Smooth muscle cell (in vitro differentiated cells): ENCODE data around the gene EHD3. TPM values are rescaled to one million over a fixed set of nuclear protein-coding genes. Genes with fewer than 3 reads are reported as not detected.
A peak's percentile ranks its signal among the peaks of the same experiment; 100 is the strongest.
"Not testable (repeated sequence)": the region's sequence is repeated elsewhere in the genome, so short reads cannot be mapped to it uniquely, and the experiment has no call there.

Experiments used
- DNase-seq: peaks from one replicate; lab custom pipeline; 2025; ENCODE audit not compliant: unreplicated experiment; lab: John Stamatoyannopoulos, UW
- H2AFZ ChIP-seq: fragments of 200-600 bp; sonication (generic); 2 replicates; pipeline ENCODE4 v1.6.0; 2016; ENCODE audit warnings: antibody characterized with exemption, low read depth, mild to moderate bottlenecking
- H3F3A ChIP-seq: fragments of 200-600 bp; sonication (generic); 2 replicates; pipeline ENCODE4 v1.6.0; 2017; ENCODE audit warnings: antibody characterized with exemption, low read depth
- H3K27ac ChIP-seq: fragments of 200-600 bp; sonication (generic); 2 replicates; pipeline ENCODE4 v1.5.1; 2016; ENCODE audit warnings: low read depth, mild to moderate bottlenecking
- H3K27me3 ChIP-seq: fragments of 200-600 bp; sonication (generic); 2 replicates; pipeline ENCODE4 v1.6.1; 2016; ENCODE audit warnings: low read depth, mild to moderate bottlenecking
- H3K36me3 ChIP-seq: fragments of 200-600 bp; sonication (generic); 2 replicates; pipeline ENCODE4 v1.5.1; 2016; ENCODE audit warnings: low read depth
- H3K4me1 ChIP-seq: fragments of 200-600 bp; sonication (generic); 2 replicates; pipeline ENCODE4 v1.5.1; 2016; ENCODE audit warnings: low read depth
- H3K4me2 ChIP-seq: fragments of 200-600 bp; sonication (generic); 2 replicates; pipeline ENCODE4 v1.6.0; 2016; ENCODE audit warnings: mild to moderate bottlenecking
- H3K4me3 ChIP-seq: fragments of 200-600 bp; sonication (generic); 2 replicates; pipeline ENCODE4 v1.5.1; 2016; ENCODE audit warnings: mild to moderate bottlenecking
- H3K79me2 ChIP-seq: fragments of 200-600 bp; sonication (generic); 2 replicates; pipeline ENCODE4 v1.6.0; 2016; ENCODE audit warnings: low read depth, mild to moderate bottlenecking
- H3K9ac ChIP-seq: fragments of 200-600 bp; sonication (generic); 2 replicates; pipeline ENCODE4 v1.6.0; 2016; ENCODE audit warnings: low read depth
- H3K9me3 ChIP-seq: fragments of 200-600 bp; sonication (generic); replicated peaks from 2 replicates; pipeline ENCODE4 v1.5.1; 2016; ENCODE audit warnings: low read depth
- H4K20me1 ChIP-seq: fragments of 200-600 bp; sonication (generic); 2 replicates; pipeline ENCODE4 v1.6.0; 2016; ENCODE audit warnings: low read depth
- WGBS: methylation state at CpG from one replicate; pipeline ENCODE4 v1.1.7; 2016; ENCODE audit warnings: low lambda C conversion rate; 5-methylcytosine and 5-hydroxymethylcytosine counted together
- polyA plus RNA-seq: library from polyadenylated mRNA; unstranded; fragments of >200 nt; fragmentation: Nextera tagmentation; extraction: Ambion mirVana; gene quantifications from 2 replicates; pipeline ENCODE4 v1.2.1, GENCODE V29; 2016
- total RNA-seq: library from RNA; depleted of rRNA; stranded (reverse); fragments of >200 nt; gene quantifications from 2 replicates; pipeline ENCODE4 v1.2.3, GENCODE V29; 2014
- TF ChIP-seq, protein P1 (sequence below): fragments of 200-600 bp; sonication (generic); IDR thresholded peaks from 2 replicates; pipeline ENCODE4 v1.5.1; 2017; ENCODE audit warnings: borderline replicate concordance, mild to moderate bottlenecking, antibody characterized with exemption; ENCODE audit not compliant: insufficient read depth, poor library complexity, severe bottlenecking

The EHD3 gene
- total and polyA plus RNA-seq, 2 experiments from 2014 or later = 13.8 to 15.5 TPM

DNA sequence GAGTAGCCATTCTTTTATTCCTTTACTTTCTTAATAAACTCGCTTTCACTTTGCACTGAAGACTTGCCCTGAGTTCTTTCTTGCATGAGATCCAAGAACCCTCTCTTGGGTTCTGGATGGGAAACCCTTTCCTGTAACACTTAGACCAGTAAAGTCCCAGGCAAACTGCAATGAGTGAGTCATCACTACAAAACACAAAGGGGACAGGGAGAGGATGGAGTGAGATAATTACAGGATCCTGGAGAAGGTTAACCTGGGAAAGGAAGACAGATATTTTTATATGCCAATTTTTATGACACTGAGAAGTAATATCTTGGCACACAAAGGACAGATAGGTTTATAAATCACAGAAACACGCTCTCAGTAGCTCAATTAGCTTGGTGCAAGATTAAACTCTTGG is 48.7 kb downstream of the EHD3 start:
- TF ChIP-seq, protein P1, sequence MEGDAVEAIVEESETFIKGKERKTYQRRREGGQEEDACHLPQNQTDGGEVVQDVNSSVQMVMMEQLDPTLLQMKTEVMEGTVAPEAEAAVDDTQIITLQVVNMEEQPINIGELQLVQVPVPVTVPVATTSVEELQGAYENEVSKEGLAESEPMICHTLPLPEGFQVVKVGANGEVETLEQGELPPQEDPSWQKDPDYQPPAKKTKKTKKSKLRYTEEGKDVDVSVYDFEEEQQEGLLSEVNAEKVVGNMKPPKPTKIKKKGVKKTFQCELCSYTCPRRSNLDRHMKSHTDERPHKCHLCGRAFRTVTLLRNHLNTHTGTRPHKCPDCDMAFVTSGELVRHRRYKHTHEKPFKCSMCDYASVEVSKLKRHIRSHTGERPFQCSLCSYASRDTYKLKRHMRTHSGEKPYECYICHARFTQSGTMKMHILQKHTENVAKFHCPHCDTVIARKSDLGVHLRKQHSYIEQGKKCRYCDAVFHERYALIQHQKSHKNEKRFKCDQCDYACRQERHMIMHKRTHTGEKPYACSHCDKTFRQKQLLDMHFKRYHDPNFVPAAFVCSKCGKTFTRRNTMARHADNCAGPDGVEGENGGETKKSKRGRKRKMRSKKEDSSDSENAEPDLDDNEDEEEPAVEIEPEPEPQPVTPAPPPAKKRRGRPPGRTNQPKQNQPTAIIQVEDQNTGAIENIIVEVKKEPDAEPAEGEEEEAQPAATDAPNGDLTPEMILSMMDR = no peak
- Histone ChIP-seq H3K4me2 (peak overlapping the region; percentile 55), H3K27me3 (no peaks in the 10 kb centered on the region), H3F3A (peaks cover 3% of the 10 kb centered on the region), H3K9me3 (no peaks in the 10 kb centered on the region), H4K20me1 (no peaks in the 10 kb centered on the region), H3K9ac (peak overlapping the region; percentile 46), H3K4me3 (no peak overlapping the region), H3K36me3 (no peaks in the 10 kb centered on the region), H2AFZ (no peak overlapping the region), H3K4me1 (peaks cover 8% of the 10 kb centered on the region), H3K79me2 (no peaks in the 10 kb centered on the region), H3K27ac (peak overlapping the region; percentile 57)
- 80% methylated on average over 2 of the region's 2 CpGs for WGBS
- DNase-seq = no peak

DNA sequence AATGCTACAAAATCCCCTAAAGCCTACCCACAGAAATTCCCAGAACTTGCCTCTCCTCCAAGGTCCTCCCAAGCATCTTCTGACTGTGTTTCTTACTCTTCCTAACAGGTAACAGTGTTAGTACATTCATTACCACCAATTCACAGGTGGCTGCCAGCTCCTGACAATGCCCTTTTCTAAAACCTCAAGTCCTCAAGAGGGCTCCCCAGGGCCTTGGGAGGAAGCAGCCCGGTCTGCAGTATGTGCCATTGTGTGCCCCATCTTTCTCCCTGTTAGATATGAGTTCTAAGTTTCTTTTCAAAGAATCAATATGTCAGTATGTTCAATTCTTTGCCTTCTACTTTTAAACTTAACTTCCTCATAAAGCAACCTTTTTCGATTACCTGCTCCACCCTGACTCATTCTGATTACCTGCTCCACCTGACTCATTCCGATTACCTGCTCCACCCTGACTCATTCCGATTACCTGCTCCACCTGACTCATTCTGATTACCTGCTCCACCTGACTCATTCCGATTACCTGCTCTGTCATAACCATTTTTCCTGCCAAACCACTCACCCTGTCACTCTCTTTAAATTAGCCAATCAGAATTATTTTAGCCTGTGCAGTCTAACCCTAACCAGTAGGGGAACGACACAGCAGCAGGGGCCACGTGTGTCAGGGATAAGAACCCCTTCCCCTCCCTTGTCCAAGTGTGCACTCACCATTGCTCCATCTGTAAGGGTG is 49.4 kb downstream of the EHD3 start:
- H3K36me3 ChIP-seq, H3K79me2 ChIP-seq, H3F3A ChIP-seq, H3K4me1 ChIP-seq, H3K27me3 ChIP-seq, H4K20me1 ChIP-seq, H3K4me3 ChIP-seq, H2AFZ ChIP-seq, DNase-seq, H3K9me3 ChIP-seq: not testable (repeated sequence)
- 92% methylated on average over 6 of the region's 7 CpGs for WGBS
- Histone ChIP-seq H3K4me2 (peak overlapping the region; percentile 55), H3K27ac (peak overlapping the region; percentile 57), H3K9ac (peak overlapping the region; percentile 46)

DNA sequence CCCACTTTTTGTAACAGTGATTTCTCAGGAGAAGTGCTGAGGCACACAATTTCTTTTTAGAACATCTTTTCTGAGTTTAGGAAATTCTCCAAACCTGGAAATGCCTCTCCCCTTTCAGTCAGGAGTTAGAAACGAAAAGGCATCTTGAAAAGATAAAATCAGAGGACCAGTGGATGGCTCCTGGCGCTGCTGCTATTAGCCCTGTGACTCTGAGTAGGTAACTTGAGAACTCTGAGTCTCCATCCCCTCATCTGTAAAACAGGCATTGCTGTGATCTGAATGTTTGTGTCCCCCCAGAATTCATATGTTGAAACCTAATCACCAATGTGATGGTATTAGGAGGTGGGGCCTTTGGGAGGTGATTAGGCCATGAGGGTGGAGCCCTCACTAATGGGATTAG is 50.2 kb downstream of the EHD3 start:
- TF ChIP-seq, protein P1 = no peak
- 58% methylated on average over 2 of the region's 2 CpGs for WGBS
- H3K4me1 ChIP-seq = peaks cover 8% of the 10 kb centered on the region
- H3K9me3 ChIP-seq = no peaks in the 10 kb centered on the region
- H4K20me1 ChIP-seq = no peaks in the 10 kb centered on the region
- H3K4me3 ChIP-seq = no peak overlapping the region
- no peak overlapping the region for H2AFZ ChIP-seq
- H3K9ac ChIP-seq = peak overlapping the region; percentile 21
- H3K79me2 ChIP-seq = no peaks in the 10 kb centered on the region
- no peaks in the 10 kb centered on the region for H3K27me3 ChIP-seq
- H3K4me2 ChIP-seq = no peak overlapping the region
- no peak overlapping the region for H3K27ac ChIP-seq
- H3K36me3 ChIP-seq = no peaks in the 10 kb centered on the region
- DNase-seq = no peak
- H3F3A ChIP-seq = peaks cover 3% of the 10 kb centered on the region

DNA sequence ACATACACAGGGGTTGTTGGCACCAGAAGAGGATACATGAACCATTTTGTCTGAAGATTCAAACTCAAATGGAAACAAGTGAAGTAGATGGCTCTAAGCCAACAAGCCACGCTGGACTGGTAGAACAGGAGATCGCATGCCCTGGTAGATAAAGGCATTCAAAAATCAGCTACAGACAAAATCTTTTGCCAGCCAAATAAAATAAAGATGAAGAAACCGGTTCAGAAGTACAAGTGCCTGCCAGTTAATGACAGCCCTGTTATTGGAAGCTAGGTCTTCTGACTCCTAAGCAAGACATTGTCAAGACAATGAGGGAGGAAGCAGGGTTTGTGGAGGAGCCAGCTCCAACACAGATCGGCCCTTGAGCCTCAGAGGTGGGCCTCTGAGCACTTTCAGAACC is 52.3 kb downstream of the EHD3 start:
- H3K4me3 ChIP-seq = no peak overlapping the region
- DNase-seq = no peak
- H3K9me3 ChIP-seq = no peaks in the 10 kb centered on the region
- no peaks in the 10 kb centered on the region for H3K36me3 ChIP-seq
- H3K27me3 ChIP-seq = no peaks in the 10 kb centered on the region
- H2AFZ ChIP-seq = no peak overlapping the region
- 90% methylated on average over 4 of the region's 4 CpGs for WGBS
- no peaks in the 10 kb centered on the region for H3K79me2 ChIP-seq
- no peak overlapping the region for H3K9ac ChIP-seq
- peaks cover 8% of the 10 kb centered on the region for H3K4me1 ChIP-seq
- H3K27ac ChIP-seq = no peak overlapping the region
- peaks cover 3% of the 10 kb centered on the region for H3F3A ChIP-seq
- no peaks in the 10 kb centered on the region for H4K20me1 ChIP-seq
- H3K4me2 ChIP-seq = no peak overlapping the region
- TF ChIP-seq, protein P1 = no peak
